B cell (primary cell): ENCODE results near the gene ARHGAP32. TPM values are rescaled to one million over a fixed set of nuclear protein-coding genes. Genes with fewer than 3 reads are reported as not detected.
"Not testable (repeated sequence)": the region's sequence is repeated elsewhere in the genome, so short reads cannot be mapped to it uniquely, and the experiment has no call there.

Experiments
- ATAC-seq: fragments of 200-7000 bp; cut with Tn5 transposase; one replicate; pipeline ENCODE4 v1.10.0; 2021; ENCODE audit warnings: low read depth, mild to moderate bottlenecking, moderate number of reproducible peaks, moderate library complexity
- CTCF ChIA-PET: fragments of 350-600 bp; sonication (Branson Sonifier 250); formaldehyde crosslinking; loops from one replicate; lab custom pipeline; 2021; ENCODE audit warnings: antibody characterized with exemption, inconsistent platforms; lab: Charles Lee
- POLR2A ChIA-PET: fragments of 350-600 bp; sonication (Branson Sonifier 250); formaldehyde crosslinking; loops from one replicate; lab custom pipeline; 2021; ENCODE audit warnings: antibody characterized with exemption; lab: Charles Lee
- DNase-seq: peaks from one replicate; pipeline ENCODE4 v3.0.0; 2013
- H2AFZ ChIP-seq: 2 replicates; pipeline ENCODE4 v1.6.1; 2012; ENCODE audit warnings: mild to moderate bottlenecking, low read depth, low read length; ENCODE audit not compliant: insufficient read depth, poor library complexity, severe bottlenecking
- H3K27ac ChIP-seq, 2 donors: 1 replicate in 1 of 2; 2 replicates in 1 of 2; pipeline ENCODE4 v1.5.1; 2012 to 2013; ENCODE audit warnings: low read length in 2 of 2, mild to moderate bottlenecking in 2 of 2, moderate library complexity in 1 of 2
- H3K27me3 ChIP-seq, 4 experiments: fragments of 200-600 bp in 1 of 4; sonication (generic) in 1 of 4; replicated peaks in 1 of 4; 1 replicate in 2 of 4; 2 replicates in 2 of 4; pipeline versions ENCODE4 v1.6.1 to v1.7.0; 2013 to 2016; ENCODE audit warnings: low read length in 3 of 4, mild to moderate bottlenecking in 2 of 4, mixed read lengths in 1 of 4, moderate library complexity in 1 of 4; ENCODE audit not compliant: insufficient read depth in 4 of 4, control insufficient read depth in 3 of 4; ENCODE audit errors: control extremely low read depth in 1 of 4
- H3K36me3 ChIP-seq, 2 experiments: replicated peaks in 1 of 2; 1 replicate in 1 of 2; 2 replicates in 1 of 2; pipeline versions ENCODE4 v1.6.1 to v1.7.1; 2013; ENCODE audit warnings: low read length in 1 of 2; ENCODE audit not compliant: insufficient read depth in 2 of 2, control insufficient read depth in 1 of 2; ENCODE audit errors: control extremely low read depth in 1 of 2, extremely low read depth in 1 of 2
- H3K4me1 ChIP-seq, 2 donors: fragments of 200-600 bp in 1 of 2; sonication (generic) in 1 of 2; 1 replicate in 1 of 2; 2 replicates in 1 of 2; pipeline versions ENCODE4 v1.5.1 to v1.6.1; 2013 to 2017; ENCODE audit warnings: low read length in 2 of 2; ENCODE audit not compliant: control insufficient read depth in 2 of 2, insufficient read depth in 2 of 2
- H3K4me2 ChIP-seq: replicated peaks from 2 replicates; pipeline ENCODE3; 2012; ENCODE audit warnings: mild to moderate bottlenecking, low read depth, low read length; ENCODE audit not compliant: poor library complexity, severe bottlenecking
- H3K4me3 ChIP-seq, 5 experiments: fragments of 200-600 bp in 1 of 5; sonication (generic) in 1 of 5; 1 replicate in 3 of 5; 2 replicates in 2 of 5; pipeline versions ENCODE4 v1.5.1 to v1.7.0; 2011 to 2016; ENCODE audit warnings: low read length in 4 of 5, mild to moderate bottlenecking in 4 of 5, low read depth in 2 of 5, control low read depth in 1 of 5, moderate library complexity in 1 of 5; ENCODE audit not compliant: insufficient read depth in 1 of 5; ENCODE audit errors: control extremely low read depth in 1 of 5, extremely low read depth in 1 of 5
- H3K79me2 ChIP-seq: fragments of 200-600 bp; sonication (generic); one replicate; pipeline ENCODE4 v1.6.0; 2016; ENCODE audit warnings: low read length; ENCODE audit not compliant: control insufficient read depth, insufficient read depth
- H3K9ac ChIP-seq: fragments of 200-600 bp; sonication (generic); 2 replicates; pipeline ENCODE4 v1.6.1; 2017; ENCODE audit warnings: mild to moderate bottlenecking, low read length, moderate library complexity
- H3K9me3 ChIP-seq, 3 donors: one replicate each; pipeline versions ENCODE4 v1.6.1 to v1.7.1; 2013; ENCODE audit warnings: low read length in 2 of 3; ENCODE audit not compliant: control insufficient read depth in 2 of 3, insufficient read depth in 1 of 3; ENCODE audit errors: control extremely low read depth in 1 of 3
- H4K20me1 ChIP-seq: 2 replicates; pipeline ENCODE4 v1.6.0; 2012; ENCODE audit warnings: mild to moderate bottlenecking, low read length; ENCODE audit not compliant: insufficient read depth, control insufficient read depth, poor library complexity, severe bottlenecking
- H3K27ac Mint-ChIP-seq: one replicate; pipeline ENCODE4 v1.8.0; 2021; ENCODE audit warnings: mixed read lengths
- H3K27me3 Mint-ChIP-seq: one replicate; pipeline ENCODE4 v1.8.0; 2021; ENCODE audit warnings: mixed read lengths
- H3K4me1 Mint-ChIP-seq: one replicate; pipeline ENCODE4 v1.8.0; 2021; ENCODE audit warnings: mixed read lengths
- H3K4me3 Mint-ChIP-seq: one replicate; pipeline ENCODE4 v1.8.0; 2021; ENCODE audit warnings: mixed read lengths
- H3K9me3 Mint-ChIP-seq: one replicate; pipeline ENCODE4 v1.8.0; 2022; ENCODE audit warnings: mixed read lengths; ENCODE audit not compliant: insufficient read depth
- CTCF ChIP-seq: fragments of 200-600 bp; IDR thresholded peaks from one replicate; pipeline ENCODE4 v1.8.0; 2022; ENCODE audit warnings: antibody characterized with exemption, mild to moderate bottlenecking
- EZH2 ChIP-seq: IDR thresholded peaks from 2 replicates; pipeline ENCODE4 v1.6.1; 2012; ENCODE audit warnings: borderline replicate concordance, low read depth, mild to moderate bottlenecking, moderate library complexity, low read length; ENCODE audit not compliant: insufficient read depth, poor library complexity, severe bottlenecking
- WGBS: methylation state at CpG from one replicate; pipeline ENCODE4 v1.1.5; 2013; ENCODE audit warnings: missing lambda C conversion rate; ENCODE audit not compliant: insufficient coverage; 5-methylcytosine and 5-hydroxymethylcytosine counted together
- intact Hi-C: fragments of 100-400 bp; cut with micrococcal nuclease; formaldehyde crosslinking; loops from one replicate; pipeline ENCODE4 v1.10.0; 2022
- polyA plus RNA-seq: library from polyadenylated mRNA; depleted of rRNA; stranded (reverse); fragments of >200 nt; gene quantifications from 2 replicates; pipeline ENCODE4 v1.2.3, GENCODE V29; 2012
- total RNA-seq, 2 donors: library from RNA; stranded (reverse); fragments of 120-200 nt in 1 of 2; gene quantifications; 1 replicate in 1 of 2; 2 replicates in 1 of 2; pipeline versions ENCODE4 v1.2.3 to v1.2.4, GENCODE V29; 2013 to 2022

ARHGAP32 gene
- total and polyA plus RNA-seq, 2 donors (not counting 1 experiment from before 2014, with no cell fraction given): 4.4 to 10.6 TPM

- Mint-ChIP-seq H3K27me3 (peaks cover 23% of the 10 kb centered on the region), H3K9me3 (no peaks in the 10 kb centered on the region), H3K27ac (no peak overlapping the region), H3K4me3 (no peak overlapping the region), H3K4me1 (peaks cover 5% of the 10 kb centered on the region)
- Histone ChIP-seq H3K4me3 (no peak overlapping the region), H3K27me3 (peaks cover 0 to 22% (median 0%) of the 10 kb centered on the region in 4 experiments), H3K79me2 (no peaks in the 10 kb centered on the region), H3K4me1 (peaks cover 0 to 4% of the 10 kb centered on the region in 2 donors), H3K9me3 (peaks cover 0 to 6% (median 0%) of the 10 kb centered on the region in 3 donors), H3K9ac (no peak overlapping the region), H3K36me3 (no peaks in the 10 kb centered on the region), H4K20me1 (no peaks in the 10 kb centered on the region), H2AFZ (no peak overlapping the region), H3K27ac (no peak overlapping the region), H3K4me2 (no peak overlapping the region)
- intact Hi-C loops: no loop called here
- POLR2A ChIA-PET: no interaction called here
- WGBS: 96% methylated on average over 15 of the region's 15 CpGs
- ATAC-seq: no peak
- DNase-seq: no peak
- TF ChIP-seq EZH2 (no peak), CTCF (no peak)
- CTCF ChIA-PET: interaction anchor here (0.6 to 3.8 kb wide), 2 partner anchors 14 to 62 kb away, joined by 4 to 13 read pairs; no protein-coding TSS in a partner anchor
These were observed 271.5 kb downstream of the ARHGAP32 start for GRCh38 chr11:128920666-128921065.

- H3K4me2 ChIP-seq, H3K9me3 Mint-ChIP-seq, H3K4me1 ChIP-seq, H3K36me3 ChIP-seq, H3K79me2 ChIP-seq, H3K4me3 ChIP-seq, ATAC-seq, H3K4me3 Mint-ChIP-seq, H3K4me1 Mint-ChIP-seq, intact Hi-C loops, H4K20me1 ChIP-seq, POLR2A ChIA-PET, H3K9ac ChIP-seq, H3K9me3 ChIP-seq, H3K27ac Mint-ChIP-seq, H2AFZ ChIP-seq, DNase-seq, H3K27ac ChIP-seq: not testable (repeated sequence)
- peaks cover 31% of the 10 kb centered on the region for H3K27me3 Mint-ChIP-seq
- CTCF ChIA-PET: interaction anchor here (1.1 to 3.8 kb wide), 3 partner anchors 13 to 37 kb away, joined by 4 to 13 read pairs (median 5); no protein-coding TSS in a partner anchor
- 94% methylated on average over 7 of the region's 7 CpGs for WGBS
- H3K27me3 ChIP-seq: peaks cover 0 to 24% (median 0%) of the 10 kb centered on the region in 4 experiments
These were observed 272.5 kb downstream of the ARHGAP32 start for GRCh38 chr11:128919635-128920034.
